Measurements from ENCODE around the gene SGMS1. TPM values are rescaled to one million over a fixed set of nuclear protein-coding genes. Genes with fewer than 3 reads are reported as not detected.

Gene SGMS1
- total RNA-seq, 3 donors from 2014 or later (not counting 1 experiment from before 2014, with no cell fraction given): 24.5 to 32.7 (median 30.4) TPM

DNA sequence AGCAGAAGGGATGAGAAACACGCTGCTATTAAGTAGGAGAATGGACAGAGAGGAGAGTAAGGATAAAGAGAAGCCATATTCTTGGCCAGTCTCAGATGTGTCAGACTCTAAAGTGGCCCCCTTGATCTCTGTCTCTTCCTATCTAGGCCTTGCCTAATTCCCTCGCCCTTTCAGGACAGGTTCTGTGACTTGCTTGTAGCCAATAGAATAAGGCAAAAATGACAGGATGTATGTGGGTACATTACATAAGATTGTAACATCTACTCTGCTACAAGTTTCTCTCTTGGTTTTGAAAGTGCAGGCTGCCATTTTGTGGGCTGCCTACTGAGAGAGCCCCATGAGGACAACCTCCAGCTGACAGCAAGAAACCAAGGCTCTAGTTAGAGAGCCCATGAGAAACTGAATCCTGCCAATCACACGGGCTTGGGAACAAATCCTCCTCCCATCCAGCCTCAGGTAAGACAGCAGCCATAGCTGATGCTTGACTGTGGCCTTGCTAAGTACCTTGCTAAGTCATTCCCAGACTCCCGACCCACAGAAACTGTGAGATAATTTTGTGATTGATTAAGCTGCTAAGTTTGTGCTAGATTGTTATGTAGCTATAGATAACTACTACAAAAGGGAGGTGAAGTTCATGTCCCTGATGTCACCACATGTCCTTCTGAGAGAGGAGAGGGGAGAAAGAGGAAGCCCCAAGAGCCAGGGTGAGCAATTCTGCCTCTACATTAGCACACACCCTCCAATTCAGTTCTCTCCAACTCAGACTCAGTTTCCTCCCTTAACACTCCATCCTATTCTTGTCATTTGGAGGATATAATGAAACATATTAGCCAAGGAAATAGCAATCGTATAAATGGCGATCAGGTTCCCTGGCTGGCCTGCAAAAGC lies 185.5 kb downstream of the SGMS1 start:
- Mint-ChIP-seq H3K4me3 (no peak overlapping the region), H3K4me1 (peaks cover 34 to 35% of the 10 kb centered on the region in 2 donors), H3K27ac (no peak overlapping the region), H3K36me3 (peaks cover 5% of the 10 kb centered on the region), H3K27me3 (ENCODE audit: low read depth in 2 of 2) (no peaks in the 10 kb centered on the region), H3K9me3 (peaks cover 0 to 2% of the 10 kb centered on the region in 2 donors)
- H3K4me1 ChIP-seq (ENCODE audit: control insufficient read depth, insufficient read depth, low read length): no peaks in the 10 kb centered on the region
- no peak for TF ChIP-seq CTCF (IDR thresholded peaks at IDR 0.05)
- DNase-seq (no peak), ATAC-seq (no peak)
- H3K27ac ChIP-seq (ENCODE audit: low read length): no peak overlapping the region
- no peak overlapping the region for H3K4me3 ChIP-seq (ENCODE audit: low read length)
- WGBS (ENCODE audit: insufficient coverage): 93% methylated on average over 6 of the region's 6 CpGs
- H3K36me3 ChIP-seq (ENCODE audit: control insufficient read depth, insufficient read depth, low read length): no peaks in the 10 kb centered on the region
- H3K27me3 ChIP-seq (ENCODE audit: control insufficient read depth, insufficient read depth, low read length): no peaks in the 10 kb centered on the region
- H3K9me3 ChIP-seq (ENCODE audit: control insufficient read depth, insufficient read depth, low read length): no peaks in the 10 kb centered on the region
- intact Hi-C loops (cut with micrococcal nuclease): no loop called here

DNA sequence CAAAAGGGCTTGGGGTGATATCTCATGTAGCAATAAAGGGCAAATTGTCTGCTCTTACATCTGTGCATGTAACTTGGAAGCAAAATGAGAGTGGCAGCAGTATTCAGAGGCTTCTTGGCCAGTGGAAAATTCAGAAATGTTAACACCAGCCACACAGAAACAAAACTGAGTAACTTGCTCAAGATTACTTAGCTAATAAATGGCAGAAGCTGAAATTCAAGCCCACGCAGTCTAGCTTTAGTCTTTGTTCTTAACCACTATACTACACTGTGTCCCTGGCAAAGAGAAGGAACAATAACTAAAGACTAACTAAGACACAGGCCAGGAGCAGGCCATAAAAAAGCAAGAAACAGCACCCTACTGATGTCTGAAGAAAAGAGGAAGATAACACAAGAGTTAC lies 186.5 kb downstream of the SGMS1 start:
- Mint-ChIP-seq H3K4me1 (peaks cover 34 to 35% of the 10 kb centered on the region in 2 donors), H3K36me3 (peaks cover 7% of the 10 kb centered on the region)
- 89% methylated on average over 1 of the region's 1 CpG for WGBS (ENCODE audit: insufficient coverage)

DNA sequence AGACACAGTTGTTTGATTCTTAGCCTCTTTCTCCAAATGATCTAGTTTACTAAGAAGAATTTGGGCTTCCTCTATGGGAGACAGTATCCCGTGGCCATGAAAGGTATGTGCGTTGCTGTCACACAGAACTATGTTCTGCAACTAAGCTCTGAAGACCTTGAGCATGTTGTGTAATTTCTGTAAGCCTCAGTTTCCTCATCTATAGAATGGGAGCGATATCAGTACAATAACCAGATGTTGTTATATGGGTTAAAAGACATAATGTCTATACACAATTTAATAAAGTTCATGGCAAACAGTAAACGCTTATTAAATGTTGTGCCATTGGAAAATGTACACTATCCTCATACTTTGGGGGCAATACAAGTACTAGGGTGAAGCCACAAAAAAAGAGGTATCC lies 187.0 kb downstream of the SGMS1 start:
- 100% methylated on average over 3 of the region's 4 CpGs for WGBS (ENCODE audit: insufficient coverage)
- Histone ChIP-seq H3K27me3 (ENCODE audit: control insufficient read depth, insufficient read depth, low read length) (no peaks in the 10 kb centered on the region), H3K4me3 (ENCODE audit: low read length) (no peak overlapping the region), H3K36me3 (ENCODE audit: control insufficient read depth, insufficient read depth, low read length) (no peaks in the 10 kb centered on the region), H3K9me3 (ENCODE audit: control insufficient read depth, insufficient read depth, low read length) (no peaks in the 10 kb centered on the region), H3K4me1 (ENCODE audit: control insufficient read depth, insufficient read depth, low read length) (no peaks in the 10 kb centered on the region), H3K27ac (ENCODE audit: low read length) (no peak overlapping the region)
- Mint-ChIP-seq H3K27me3 (ENCODE audit: low read depth in 2 of 2) (no peaks in the 10 kb centered on the region), H3K4me3 (no peak overlapping the region), H3K9me3 (no peaks in the 10 kb centered on the region), H3K27ac (no peak overlapping the region), H3K4me1 (peaks cover 38 to 39% of the 10 kb centered on the region in 2 donors), H3K36me3 (peaks cover 7% of the 10 kb centered on the region)
- intact Hi-C loops (cut with micrococcal nuclease): no loop called here
- no peak for DNase-seq
- no peak for TF ChIP-seq CTCF (IDR thresholded peaks at IDR 0.05)
- no peak for ATAC-seq

More for the DNA sequence above, 186.5 kb downstream of the SGMS1 start:
- no peaks in the 10 kb centered on the region for H3K9me3 Mint-ChIP-seq
- H3K36me3 ChIP-seq (ENCODE audit: control insufficient read depth, insufficient read depth, low read length): no peaks in the 10 kb centered on the region
- H3K27me3 ChIP-seq (ENCODE audit: control insufficient read depth, insufficient read depth, low read length): no peaks in the 10 kb centered on the region
- H3K27ac Mint-ChIP-seq: no peak overlapping the region
- TF ChIP-seq CTCF (IDR thresholded peaks at IDR 0.05): no peak
- no peaks in the 10 kb centered on the region for H3K9me3 ChIP-seq (ENCODE audit: control insufficient read depth, insufficient read depth, low read length)
- ATAC-seq: no peak
- DNase-seq: no peak
- no peaks in the 10 kb centered on the region for H3K4me1 ChIP-seq (ENCODE audit: control insufficient read depth, insufficient read depth, low read length)
- H3K27ac ChIP-seq (ENCODE audit: low read length): no peak overlapping the region
- H3K27me3 Mint-ChIP-seq (ENCODE audit: low read depth in 2 of 2): no peaks in the 10 kb centered on the region
- intact Hi-C loops (cut with micrococcal nuclease): no loop called here
- H3K4me3 Mint-ChIP-seq: no peak overlapping the region
- no peak overlapping the region for H3K4me3 ChIP-seq (ENCODE audit: low read length)
